ENCODE results near the gene PVALEF. TPM values are rescaled to one million over a fixed set of nuclear protein-coding genes. Genes with fewer than 3 reads are reported as not detected.

The PVALEF gene
- total RNA-seq, 1 donor from 2014 or later: not detected

GRCh38 chr17:81132770-81133723 lies 32.3 kb upstream of the PVALEF start:
- no peak for DNase-seq (ENCODE audit: low spot score)
- Mint-ChIP-seq H3K36me3 (ENCODE audit: low read depth) (no peaks in the 10 kb centered on the region), H3K27me3 (ENCODE audit: low read depth) (peaks cover 4% of the 10 kb centered on the region), H3K27ac (ENCODE audit: unreplicated experiment) (no peak overlapping the region), H3K4me1 (ENCODE audit: low read depth) (no peaks in the 10 kb centered on the region), H3K9me3 (ENCODE audit: low read depth) (no peaks in the 10 kb centered on the region), H3K4me3 (ENCODE audit: unreplicated experiment) (no peak overlapping the region)
- TF ChIP-seq CTCF (IDR thresholded peaks at IDR 0.05): no peak

- peaks cover 4% of the 10 kb centered on the region for H3K27me3 Mint-ChIP-seq (ENCODE audit: low read depth)
- no peak overlapping the region for H3K27ac Mint-ChIP-seq (ENCODE audit: unreplicated experiment)
- no peak for TF ChIP-seq CTCF (IDR thresholded peaks at IDR 0.05)
- H3K9me3 Mint-ChIP-seq (ENCODE audit: low read depth): no peaks in the 10 kb centered on the region
- DNase-seq (ENCODE audit: low spot score): no peak
- no peak overlapping the region for H3K4me3 Mint-ChIP-seq (ENCODE audit: unreplicated experiment)
- H3K36me3 Mint-ChIP-seq (ENCODE audit: low read depth): no peaks in the 10 kb centered on the region
- H3K4me1 Mint-ChIP-seq (ENCODE audit: low read depth): no peaks in the 10 kb centered on the region
These were observed 31.1 kb upstream of the PVALEF start for GRCh38 chr17:81134064-81134781.

GRCh38 chr17:81135505-81136278 lies 29.6 kb upstream of the PVALEF start:
- H3K9me3 Mint-ChIP-seq (ENCODE audit: low read depth): no peaks in the 10 kb centered on the region

GRCh38 chr17:81136366-81136765 lies 28.9 kb upstream of the PVALEF start:
- Mint-ChIP-seq H3K4me3 (ENCODE audit: unreplicated experiment) (no peak overlapping the region), H3K27ac (ENCODE audit: unreplicated experiment) (no peak overlapping the region), H3K9me3 (ENCODE audit: low read depth) (no peaks in the 10 kb centered on the region), H3K4me1 (ENCODE audit: low read depth) (no peaks in the 10 kb centered on the region), H3K27me3 (ENCODE audit: low read depth) (peaks cover 4% of the 10 kb centered on the region), H3K36me3 (ENCODE audit: low read depth) (no peaks in the 10 kb centered on the region)
- no peak for DNase-seq (ENCODE audit: low spot score)
- no peak for TF ChIP-seq CTCF (IDR thresholded peaks at IDR 0.05)

More at GRCh38 chr17:81135505-81136278, 29.6 kb upstream of the PVALEF start:
- Mint-ChIP-seq H3K36me3 (ENCODE audit: low read depth) (no peaks in the 10 kb centered on the region), H3K27ac (ENCODE audit: unreplicated experiment) (no peak overlapping the region), H3K4me3 (ENCODE audit: unreplicated experiment) (no peak overlapping the region), H3K27me3 (ENCODE audit: low read depth) (peaks cover 4% of the 10 kb centered on the region), H3K4me1 (ENCODE audit: low read depth) (no peaks in the 10 kb centered on the region)
- DNase-seq (ENCODE audit: low spot score): no peak
- no peak for TF ChIP-seq CTCF (IDR thresholded peaks at IDR 0.05)

GRCh38 chr17:81137248-81137647 lies 28.1 kb upstream of the PVALEF start:
- Mint-ChIP-seq H3K27ac (ENCODE audit: unreplicated experiment) (no peak overlapping the region), H3K4me3 (ENCODE audit: unreplicated experiment) (no peak overlapping the region), H3K27me3 (ENCODE audit: low read depth) (peaks cover 4% of the 10 kb centered on the region), H3K4me1 (ENCODE audit: low read depth) (no peaks in the 10 kb centered on the region), H3K9me3 (ENCODE audit: low read depth) (no peaks in the 10 kb centered on the region), H3K36me3 (ENCODE audit: low read depth) (no peaks in the 10 kb centered on the region)
- no peak for TF ChIP-seq CTCF (IDR thresholded peaks at IDR 0.05)
- DNase-seq (ENCODE audit: low spot score): no peak

Measured in chondrocyte (in vitro differentiated cells).